Measurements from ENCODE around the gene TNFRSF1A.

GRCh38 chr12:6338955-6339354 lies 2.9 kb downstream of the TNFRSF1A start:
- TF ChIP-seq CTCF (IDR thresholded peaks at IDR 0.05; ENCODE audit: low read depth, low read length) (no peak), EZH2phosphoT487 (IDR thresholded peaks at IDR 0.05; ENCODE audit: low read depth) (no peak)
